GM20000 (cell line): ENCODE data around the gene EPX.

Source experiments
- DNase-seq: peaks from one replicate; pipeline ENCODE4 v3.0.0; 2012; ENCODE audit warnings: low spot score
- CTCF ChIP-seq: IDR thresholded peaks from 2 replicates; pipeline ENCODE4 v1.5.1; 2012; ENCODE audit warnings: mild to moderate bottlenecking, control low read depth; ENCODE audit errors: extremely low read depth, missing control alignments

The EPX gene

GRCh38 chr17:58172369-58173071, 20.0 kb upstream of the EPX start:
- peak; percentile 58 for DNase-seq
- TF ChIP-seq CTCF: peak; percentile 23

GRCh38 chr17:58174871-58175270, 17.7 kb upstream of the EPX start:
- no peak for TF ChIP-seq CTCF
- DNase-seq: no peak

GRCh38 chr17:58176200-58176599, 16.3 kb upstream of the EPX start:
- TF ChIP-seq CTCF: no peak
- no peak for DNase-seq

- DNase-seq: no peak
- no peak for TF ChIP-seq CTCF
Measured at GRCh38 chr17:58181796-58182195, 10.7 kb upstream of the EPX start.

- TF ChIP-seq CTCF: no peak
- DNase-seq: no peak
Measured at GRCh38 chr17:58183514-58183913, 9.0 kb upstream of the EPX start.

- TF ChIP-seq CTCF: no peak
- no peak for DNase-seq
Measured at GRCh38 chr17:58184308-58184985, 8.1 kb upstream of the EPX start.

GRCh38 chr17:58184986-58185761, 7.4 kb upstream of the EPX start:
- no peak for DNase-seq
- TF ChIP-seq CTCF: no peak
